Esophagus squamous epithelium (tissue), 4 donors: ENCODE data around the gene MAST3.

Experiments
- POLR2A ChIP-seq, 4 donors: fragments of 450-650 bp; IDR thresholded peaks; one replicate each; pipeline ENCODE4 v1.6.1; 2017; ENCODE audit warnings: antibody characterized with exemption in 4 of 4, mild to moderate bottlenecking in 4 of 4, moderate library complexity in 3 of 4
- TF ChIP-seq, protein P1 (sequence below), 6 experiments: fragments of 450-650 bp in 4 of 6; fragments of 200-600 bp in 2 of 6; sonication (generic) in 2 of 6; IDR thresholded peaks; one replicate each; pipeline ENCODE4 v1.5.1; 2016 to 2019; ENCODE audit warnings: antibody characterized with exemption in 6 of 6, mild to moderate bottlenecking in 4 of 6, moderate library complexity in 4 of 6

DNA sequence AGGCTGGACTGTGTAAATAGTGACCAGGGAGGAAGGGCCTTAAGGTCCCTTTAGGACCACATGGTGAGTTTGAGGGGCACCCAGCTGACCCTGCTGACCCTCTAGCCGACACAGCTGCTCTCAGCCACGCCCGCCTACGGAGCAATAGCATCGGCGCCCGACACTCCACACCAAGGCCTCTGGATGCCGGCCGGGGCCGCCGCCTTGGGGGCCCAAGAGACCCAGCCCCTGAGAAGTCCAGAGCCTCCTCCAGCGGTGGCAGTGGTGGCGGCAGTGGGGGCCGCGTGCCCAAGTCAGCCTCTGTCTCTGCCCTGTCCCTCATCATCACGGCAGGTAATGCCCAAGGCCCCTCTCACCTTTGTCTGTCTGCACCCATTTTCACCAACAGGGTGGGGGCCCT, 46.8 kb downstream of the MAST3 start:
- TF ChIP-seq, protein P1, sequence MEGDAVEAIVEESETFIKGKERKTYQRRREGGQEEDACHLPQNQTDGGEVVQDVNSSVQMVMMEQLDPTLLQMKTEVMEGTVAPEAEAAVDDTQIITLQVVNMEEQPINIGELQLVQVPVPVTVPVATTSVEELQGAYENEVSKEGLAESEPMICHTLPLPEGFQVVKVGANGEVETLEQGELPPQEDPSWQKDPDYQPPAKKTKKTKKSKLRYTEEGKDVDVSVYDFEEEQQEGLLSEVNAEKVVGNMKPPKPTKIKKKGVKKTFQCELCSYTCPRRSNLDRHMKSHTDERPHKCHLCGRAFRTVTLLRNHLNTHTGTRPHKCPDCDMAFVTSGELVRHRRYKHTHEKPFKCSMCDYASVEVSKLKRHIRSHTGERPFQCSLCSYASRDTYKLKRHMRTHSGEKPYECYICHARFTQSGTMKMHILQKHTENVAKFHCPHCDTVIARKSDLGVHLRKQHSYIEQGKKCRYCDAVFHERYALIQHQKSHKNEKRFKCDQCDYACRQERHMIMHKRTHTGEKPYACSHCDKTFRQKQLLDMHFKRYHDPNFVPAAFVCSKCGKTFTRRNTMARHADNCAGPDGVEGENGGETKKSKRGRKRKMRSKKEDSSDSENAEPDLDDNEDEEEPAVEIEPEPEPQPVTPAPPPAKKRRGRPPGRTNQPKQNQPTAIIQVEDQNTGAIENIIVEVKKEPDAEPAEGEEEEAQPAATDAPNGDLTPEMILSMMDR (IDR thresholded peaks at IDR 0.05): no peak
- no peak for TF ChIP-seq POLR2A (IDR thresholded peaks at IDR 0.05)
